ENCODE results near the gene ANO8.

ANO8 gene, protein sequence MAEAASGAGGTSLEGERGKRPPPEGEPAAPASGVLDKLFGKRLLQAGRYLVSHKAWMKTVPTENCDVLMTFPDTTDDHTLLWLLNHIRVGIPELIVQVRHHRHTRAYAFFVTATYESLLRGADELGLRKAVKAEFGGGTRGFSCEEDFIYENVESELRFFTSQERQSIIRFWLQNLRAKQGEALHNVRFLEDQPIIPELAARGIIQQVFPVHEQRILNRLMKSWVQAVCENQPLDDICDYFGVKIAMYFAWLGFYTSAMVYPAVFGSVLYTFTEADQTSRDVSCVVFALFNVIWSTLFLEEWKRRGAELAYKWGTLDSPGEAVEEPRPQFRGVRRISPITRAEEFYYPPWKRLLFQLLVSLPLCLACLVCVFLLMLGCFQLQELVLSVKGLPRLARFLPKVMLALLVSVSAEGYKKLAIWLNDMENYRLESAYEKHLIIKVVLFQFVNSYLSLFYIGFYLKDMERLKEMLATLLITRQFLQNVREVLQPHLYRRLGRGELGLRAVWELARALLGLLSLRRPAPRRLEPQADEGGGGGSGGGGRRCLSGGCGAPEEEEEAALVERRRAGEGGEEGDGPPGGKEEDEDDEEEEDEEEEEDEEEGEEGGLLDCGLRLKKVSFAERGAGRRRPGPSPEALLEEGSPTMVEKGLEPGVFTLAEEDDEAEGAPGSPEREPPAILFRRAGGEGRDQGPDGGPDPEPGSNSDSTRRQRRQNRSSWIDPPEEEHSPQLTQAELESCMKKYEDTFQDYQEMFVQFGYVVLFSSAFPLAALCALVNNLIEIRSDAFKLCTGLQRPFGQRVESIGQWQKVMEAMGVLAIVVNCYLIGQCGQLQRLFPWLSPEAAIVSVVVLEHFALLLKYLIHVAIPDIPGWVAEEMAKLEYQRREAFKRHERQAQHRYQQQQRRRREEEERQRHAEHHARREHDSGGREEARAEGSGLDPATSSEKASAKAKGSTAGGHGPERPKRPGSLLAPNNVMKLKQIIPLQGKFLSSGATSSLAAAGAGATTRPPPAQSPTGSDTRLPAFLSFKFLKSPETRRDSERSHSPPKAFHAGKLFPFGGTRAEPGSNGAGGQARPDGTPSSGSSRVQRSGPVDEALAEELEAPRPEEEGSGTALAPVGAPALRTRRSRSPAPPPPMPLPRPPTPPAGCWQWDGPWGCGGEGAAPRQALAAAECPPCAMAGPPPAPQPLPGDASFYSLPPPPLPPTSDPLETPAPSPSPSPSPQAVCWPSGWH

DNA sequence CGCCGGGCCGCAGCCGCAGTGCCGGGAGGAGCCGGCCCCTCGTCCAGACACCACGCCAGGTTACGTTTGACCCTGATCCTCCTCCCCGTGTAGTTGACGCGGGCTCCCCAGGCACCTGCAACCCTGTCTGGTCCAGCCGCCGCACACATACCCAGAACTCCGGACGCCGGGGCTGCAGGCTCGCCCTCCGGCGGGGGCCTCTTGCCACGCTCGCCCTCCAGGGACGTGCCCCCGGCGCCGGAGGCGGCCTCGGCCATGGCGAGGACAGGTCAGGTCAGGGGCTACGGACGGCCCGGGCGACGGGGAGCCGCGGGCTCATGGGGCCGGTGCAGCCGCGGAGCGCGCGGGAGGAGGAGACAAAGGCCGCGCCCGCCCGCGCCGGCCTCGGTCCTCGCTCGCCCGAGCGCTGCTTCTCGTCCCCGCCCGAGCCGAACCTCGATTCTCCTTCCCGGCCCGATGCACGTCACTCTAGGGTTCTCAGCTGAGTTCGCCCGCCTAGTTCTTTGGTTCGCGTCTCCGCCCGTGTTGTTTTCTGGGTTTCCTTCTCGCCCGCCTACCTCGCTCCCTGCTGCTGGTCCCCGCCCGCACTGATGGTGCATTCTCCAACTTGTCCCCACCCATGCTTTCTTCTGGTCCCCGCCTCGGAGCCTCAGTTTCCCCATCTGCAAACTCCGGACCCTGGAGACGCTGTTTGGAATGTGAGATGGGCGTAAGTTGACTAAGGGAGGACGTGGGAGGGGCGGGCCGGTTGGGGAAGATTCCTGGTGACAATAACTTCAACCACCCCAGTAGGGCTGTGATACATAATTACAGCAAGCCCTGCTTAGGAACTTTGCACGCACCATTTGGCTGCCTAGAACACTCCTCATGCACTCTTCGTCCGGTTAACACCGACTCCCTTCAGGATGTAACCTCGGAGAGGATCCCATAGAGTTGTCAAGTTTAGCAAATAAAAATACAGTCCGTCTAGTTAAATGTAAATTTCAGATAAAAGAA lies at the start of gene ANO8:
Gene ANO8 (minus strand): TSS at position 442 of the 996 bp plus-strand sequence. CDS start 185 bp downstream, at position 257.
- peak; percentile 90 for DNase-seq (ENCODE audit: extremely low spot score)
- peak; percentile 64; the same call in 1 of the 2 replicates for TF ChIP-seq FOXM1 (IDR thresholded peaks at IDR 0.05; ENCODE audit: borderline replicate concordance)
- TF ChIP-seq CTBP1 (IDR thresholded peaks at IDR 0.05; ENCODE audit: borderline replicate concordance): no peak; the same call in 1 of the 2 replicates
- no peak for TF ChIP-seq SP1 (IDR thresholded peaks at IDR 0.05)
- no peak for TF ChIP-seq TARDBP (IDR thresholded peaks at IDR 0.05)
- no peak for TF ChIP-seq HDGF (IDR thresholded peaks at IDR 0.05; ENCODE audit: borderline replicate concordance)
- TF ChIP-seq SUZ12 (IDR thresholded peaks at IDR 0.05): no peak
- no peak for TF ChIP-seq L3MBTL2 (conservative IDR thresholded peaks at IDR 0.05)
- TF ChIP-seq, protein P1, sequence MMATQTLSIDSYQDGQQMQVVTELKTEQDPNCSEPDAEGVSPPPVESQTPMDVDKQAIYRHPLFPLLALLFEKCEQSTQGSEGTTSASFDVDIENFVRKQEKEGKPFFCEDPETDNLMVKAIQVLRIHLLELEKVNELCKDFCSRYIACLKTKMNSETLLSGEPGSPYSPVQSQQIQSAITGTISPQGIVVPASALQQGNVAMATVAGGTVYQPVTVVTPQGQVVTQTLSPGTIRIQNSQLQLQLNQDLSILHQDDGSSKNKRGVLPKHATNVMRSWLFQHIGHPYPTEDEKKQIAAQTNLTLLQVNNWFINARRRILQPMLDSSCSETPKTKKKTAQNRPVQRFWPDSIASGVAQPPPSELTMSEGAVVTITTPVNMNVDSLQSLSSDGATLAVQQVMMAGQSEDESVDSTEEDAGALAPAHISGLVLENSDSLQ (IDR thresholded peaks at IDR 0.05): peak; percentile 97
- TF ChIP-seq ELF4 (IDR thresholded peaks at IDR 0.05): no peak
- TF ChIP-seq BHLHE40 (IDR thresholded peaks at IDR 0.05; ENCODE audit: borderline replicate concordance): no peak
- TF ChIP-seq FOXK2 (IDR thresholded peaks at IDR 0.05): no peak
- TF ChIP-seq FOXA1 (IDR thresholded peaks at IDR 0.05): no peak
- peak; percentile 87 for TF ChIP-seq ARNT (IDR thresholded peaks at IDR 0.05)
- TF ChIP-seq ZNF384 (IDR thresholded peaks at IDR 0.05): no peak
- TF ChIP-seq NFRKB (IDR thresholded peaks at IDR 0.05): no peak
- no peak; the same call in 1 of the 2 replicates for TF ChIP-seq LEF1 (IDR thresholded peaks at IDR 0.05; ENCODE audit: borderline replicate concordance)
- ChIA-PET POLR2A (interaction anchor here (0.6 to 9.3 kb wide), 5 partner anchors 11 to 42 kb away, joined by 3 to 107 read pairs (median 4); partner anchors contain the start of genes DDA1 and MRPL34), CTCF (interaction anchor here (0.5 to 1.5 kb wide), 5 partner anchors 16 to 73 kb away, joined by 3 to 6 read pairs (median 4); partner anchors contain the start of gene CCDC194)

DNA sequence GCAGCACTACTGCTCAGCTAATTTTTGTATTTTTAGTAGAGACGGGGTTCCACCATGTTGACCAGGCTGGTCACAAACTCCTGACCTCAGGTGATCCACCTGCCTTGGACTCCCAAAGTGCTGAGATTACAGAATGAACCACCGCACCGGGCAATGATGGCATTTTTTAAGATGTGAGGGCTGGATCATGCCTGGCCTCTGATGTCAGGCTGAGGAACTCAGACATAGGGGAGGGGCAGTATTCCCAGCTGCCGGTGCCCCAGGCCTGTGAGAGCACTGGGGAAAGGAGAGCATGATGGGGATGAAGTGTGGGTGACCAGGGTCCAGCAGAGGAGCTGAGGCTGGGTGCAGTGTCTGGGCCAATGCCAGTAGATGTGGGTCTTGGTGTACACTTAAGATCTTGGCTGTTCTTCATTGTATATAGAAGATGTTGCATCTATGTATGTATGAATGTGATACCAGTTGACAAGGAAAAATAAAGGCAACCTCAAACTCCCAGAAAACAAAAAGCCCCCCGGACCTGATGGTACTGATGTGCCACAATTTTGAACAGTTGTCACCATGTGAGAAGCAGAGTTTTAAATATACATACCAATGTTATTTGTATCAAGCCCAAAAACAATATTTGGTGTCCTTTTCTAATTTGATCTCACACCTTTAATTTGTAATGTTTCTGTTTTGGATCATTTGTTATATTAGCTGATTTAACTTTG lies 45.9 kb upstream of the ANO8 start:
- DNase-seq (ENCODE audit: extremely low spot score): no peak
- TF ChIP-seq TARDBP (IDR thresholded peaks at IDR 0.05) (no peak), ZNF384 (IDR thresholded peaks at IDR 0.05) (no peak), CTBP1 (IDR thresholded peaks at IDR 0.05; ENCODE audit: borderline replicate concordance) (no peak)
- POLR2A ChIA-PET: no interaction called here
- CTCF ChIA-PET: no interaction called here

DNA sequence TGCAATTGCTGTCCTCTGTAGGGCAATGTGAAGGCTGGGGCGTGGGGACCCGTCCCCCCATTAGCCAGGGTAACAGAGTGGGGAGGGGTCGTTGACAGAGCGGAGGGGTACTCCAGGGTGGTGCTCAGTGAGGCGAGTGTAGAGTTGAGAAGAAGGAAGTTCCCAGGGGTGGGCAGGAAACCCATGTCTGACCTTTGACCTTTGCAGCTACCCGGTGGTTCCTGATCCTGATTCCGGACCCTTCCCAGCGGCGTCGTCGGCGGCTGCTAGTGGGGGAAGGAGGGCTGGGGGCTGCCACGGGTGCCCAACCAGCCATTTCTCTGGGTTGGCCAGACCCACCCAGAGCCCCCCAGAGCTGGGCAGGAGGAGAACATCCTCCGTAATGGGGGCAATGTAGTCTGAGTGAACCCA lies 44.6 kb upstream of the ANO8 start:
- no peak for TF ChIP-seq HDGF (IDR thresholded peaks at IDR 0.05; ENCODE audit: borderline replicate concordance)
- no peak for TF ChIP-seq TARDBP (IDR thresholded peaks at IDR 0.05)
- no peak for TF ChIP-seq ZNF384 (IDR thresholded peaks at IDR 0.05)
- TF ChIP-seq SP1 (IDR thresholded peaks at IDR 0.05): no peak
- TF ChIP-seq FOXM1 (IDR thresholded peaks at IDR 0.05; ENCODE audit: borderline replicate concordance): no peak
- TF ChIP-seq, protein P1 (IDR thresholded peaks at IDR 0.05): no peak
- no peak for TF ChIP-seq NFRKB (IDR thresholded peaks at IDR 0.05)
- no peak for DNase-seq (ENCODE audit: extremely low spot score)
- ChIA-PET CTCF (no interaction called here), POLR2A (no interaction called here)

DNA sequence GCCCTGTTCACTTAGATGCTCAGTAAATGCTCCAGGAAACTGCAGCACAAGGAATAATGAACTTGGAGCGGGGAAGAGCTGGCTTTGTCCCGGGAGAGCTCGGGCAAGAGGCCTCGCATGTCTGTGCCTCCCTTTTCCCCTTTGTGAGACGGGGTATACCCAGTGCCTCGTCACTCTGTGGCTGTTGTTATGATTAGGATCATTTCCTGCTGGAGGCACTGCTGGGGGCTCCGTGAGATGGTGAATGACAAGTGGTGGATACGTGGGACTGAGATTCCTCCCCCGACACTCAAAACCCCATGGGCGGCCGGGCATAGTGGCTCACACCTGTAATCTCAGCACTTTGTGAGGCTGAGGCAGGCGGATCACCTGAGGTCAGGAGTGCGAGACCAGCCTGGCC lies 43.6 kb upstream of the ANO8 start:
- ChIA-PET CTCF (interaction anchor here (0.6 kb wide), 1 partner anchor 12 kb away, joined by 3 read pairs; no protein-coding TSS in a partner anchor), POLR2A (no interaction called here)
- TF ChIP-seq ELF4 (IDR thresholded peaks at IDR 0.05) (no peak), L3MBTL2 (conservative IDR thresholded peaks at IDR 0.05) (no peak), LEF1 (IDR thresholded peaks at IDR 0.05; ENCODE audit: borderline replicate concordance) (no peak), BHLHE40 (IDR thresholded peaks at IDR 0.05; ENCODE audit: borderline replicate concordance) (no peak), FOXM1 (IDR thresholded peaks at IDR 0.05; ENCODE audit: borderline replicate concordance) (no peak), HDGF (IDR thresholded peaks at IDR 0.05; ENCODE audit: borderline replicate concordance) (no peak), FOXA1 (IDR thresholded peaks at IDR 0.05) (no peak), CTBP1 (IDR thresholded peaks at IDR 0.05; ENCODE audit: borderline replicate concordance) (no peak), ZNF384 (IDR thresholded peaks at IDR 0.05) (no peak), SP1 (IDR thresholded peaks at IDR 0.05) (no peak), FOXK2 (IDR thresholded peaks at IDR 0.05) (no peak), NFRKB (IDR thresholded peaks at IDR 0.05) (no peak), TARDBP (IDR thresholded peaks at IDR 0.05) (no peak), SUZ12 (IDR thresholded peaks at IDR 0.05) (no peak), ARNT (IDR thresholded peaks at IDR 0.05) (no peak)
- TF ChIP-seq, protein P1 (IDR thresholded peaks at IDR 0.05): no peak
- DNase-seq (ENCODE audit: extremely low spot score): no peak
